SK-N-MC (cell line): Measurements from ENCODE around the gene BYSL.
"Not testable (repeated sequence)": the region's sequence is repeated elsewhere in the genome, so short reads cannot be mapped to it uniquely, and the experiment has no call there.

Source experiments
- DNase-seq: peaks from one replicate; pipeline ENCODE4 v3.0.0-alpha.2; 2011; ENCODE audit warnings: low read depth, low spot score
- H3K27ac ChIP-seq: fragments of 200-600 bp; sonication (generic); 2 replicates; pipeline ENCODE4 v1.5.1; 2016; ENCODE audit warnings: mixed run types
- H3K36me3 ChIP-seq: fragments of 200-600 bp; sonication (generic); 2 replicates; pipeline ENCODE4 v1.6.1; 2017; ENCODE audit warnings: antibody characterized with exemption, low read length, mixed read lengths; ENCODE audit not compliant: insufficient read depth
- H3K4me3 ChIP-seq: fragments of 200-600 bp; sonication (generic); 2 replicates; pipeline ENCODE4 v1.5.1; 2016
- H3K9ac ChIP-seq: fragments of 200-600 bp; sonication (generic); 2 replicates; pipeline ENCODE4 v1.8.0; 2017; ENCODE audit warnings: mixed run types, mixed read lengths; ENCODE audit not compliant: insufficient read length
- H3K9me3 ChIP-seq: fragments of 200-600 bp; sonication (generic); 2 replicates; pipeline ENCODE4 v1.6.1; 2017; ENCODE audit warnings: low read depth, mild to moderate bottlenecking, antibody characterized with exemption, low read length, moderate library complexity, mixed read lengths
- EZH2 ChIP-seq: fragments of 200-600 bp; sonication (generic); IDR thresholded peaks from one replicate; pipeline ENCODE4 v1.6.1; 2017; ENCODE audit warnings: antibody characterized with exemption
- FOXP2 ChIP-seq: optimal IDR thresholded peaks from 2 replicates; pipeline ENCODE3; 2011; ENCODE audit warnings: mild to moderate bottlenecking, moderate library complexity; ENCODE audit not compliant: insufficient read depth; ENCODE audit errors: extremely low read length, control extremely low read depth
- POLR2AphosphoS5 ChIP-seq: IDR thresholded peaks from 2 replicates; pipeline ENCODE4 v1.6.1; 2012; ENCODE audit warnings: mild to moderate bottlenecking, low read depth, low read length, borderline replicate concordance

The BYSL gene

DNA sequence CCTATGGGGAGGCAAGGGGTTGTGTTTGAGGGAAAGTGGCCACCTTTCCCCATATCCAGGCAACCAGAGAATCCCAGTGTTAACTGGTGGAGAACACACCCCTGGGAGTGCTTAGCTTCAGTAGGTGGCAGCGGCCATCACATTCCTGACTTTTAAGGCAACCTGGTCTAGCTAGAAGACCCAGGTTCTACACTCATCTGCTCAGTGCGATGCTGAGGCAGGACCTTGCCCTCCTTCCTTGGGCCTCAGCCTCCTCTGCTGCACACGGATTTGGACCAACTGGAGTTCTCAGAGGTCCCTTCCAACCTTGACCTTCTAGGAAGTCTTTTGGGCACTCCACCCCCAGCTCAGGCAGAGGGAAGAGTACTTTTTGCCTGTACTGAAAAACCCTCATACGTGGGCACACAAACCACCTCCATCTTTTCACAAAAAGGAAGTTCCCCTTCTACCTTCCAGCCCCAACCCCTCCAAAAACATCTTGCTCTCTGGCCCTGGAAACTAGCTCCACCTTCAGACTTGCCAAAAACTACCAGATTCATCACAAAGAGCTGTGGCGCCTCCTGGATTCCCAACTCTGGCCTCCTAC, 17.4 kb downstream of the BYSL start:
- peak overlapping the region; percentile 71 for H3K27ac ChIP-seq
- no peaks in the 10 kb centered on the region for H3K9me3 ChIP-seq
- peak overlapping the region; percentile 95 for H3K4me3 ChIP-seq
- peaks cover 28% of the 10 kb centered on the region for H3K36me3 ChIP-seq
- no peak overlapping the region for H3K9ac ChIP-seq
- TF ChIP-seq POLR2AphosphoS5 = no peak; the same call in 1 of the 2 replicates
- TF ChIP-seq EZH2 = no peak
- no peak for TF ChIP-seq FOXP2
- DNase-seq = no peak

DNA sequence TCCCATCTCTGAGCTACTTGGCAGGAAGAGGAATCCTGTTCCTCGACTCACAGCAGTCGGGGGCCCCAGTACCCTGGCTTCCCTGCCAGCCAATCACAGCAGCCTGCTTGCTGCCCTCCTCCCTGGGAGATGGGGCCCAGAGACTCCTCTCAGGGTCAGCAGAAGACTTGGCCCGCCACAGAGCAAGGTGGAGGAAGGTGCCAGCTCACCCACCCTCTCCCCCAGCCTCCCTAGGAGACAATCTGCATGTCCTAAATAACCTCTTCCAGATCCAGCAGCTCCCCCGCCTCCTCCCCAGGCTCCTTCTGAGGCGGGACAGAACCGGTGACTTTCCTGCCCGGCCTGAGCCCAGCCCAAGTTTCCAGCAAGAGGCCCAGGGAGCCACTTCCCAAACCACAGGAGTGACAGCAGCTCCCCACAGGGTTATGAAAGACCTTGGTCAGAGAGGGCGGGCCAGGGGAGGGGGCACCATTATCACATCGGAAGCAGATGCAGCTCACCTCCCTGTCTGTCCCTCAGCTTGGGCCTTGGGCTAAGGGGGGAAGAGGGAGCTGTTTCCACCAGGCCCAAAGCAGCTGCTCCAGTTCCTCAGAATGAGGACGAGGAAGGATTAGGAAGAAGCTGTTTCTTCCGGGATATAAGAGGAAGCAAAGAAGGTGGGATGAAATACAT, 18.0 kb downstream of the BYSL start:
- no peak overlapping the region for H3K9ac ChIP-seq

DNA sequence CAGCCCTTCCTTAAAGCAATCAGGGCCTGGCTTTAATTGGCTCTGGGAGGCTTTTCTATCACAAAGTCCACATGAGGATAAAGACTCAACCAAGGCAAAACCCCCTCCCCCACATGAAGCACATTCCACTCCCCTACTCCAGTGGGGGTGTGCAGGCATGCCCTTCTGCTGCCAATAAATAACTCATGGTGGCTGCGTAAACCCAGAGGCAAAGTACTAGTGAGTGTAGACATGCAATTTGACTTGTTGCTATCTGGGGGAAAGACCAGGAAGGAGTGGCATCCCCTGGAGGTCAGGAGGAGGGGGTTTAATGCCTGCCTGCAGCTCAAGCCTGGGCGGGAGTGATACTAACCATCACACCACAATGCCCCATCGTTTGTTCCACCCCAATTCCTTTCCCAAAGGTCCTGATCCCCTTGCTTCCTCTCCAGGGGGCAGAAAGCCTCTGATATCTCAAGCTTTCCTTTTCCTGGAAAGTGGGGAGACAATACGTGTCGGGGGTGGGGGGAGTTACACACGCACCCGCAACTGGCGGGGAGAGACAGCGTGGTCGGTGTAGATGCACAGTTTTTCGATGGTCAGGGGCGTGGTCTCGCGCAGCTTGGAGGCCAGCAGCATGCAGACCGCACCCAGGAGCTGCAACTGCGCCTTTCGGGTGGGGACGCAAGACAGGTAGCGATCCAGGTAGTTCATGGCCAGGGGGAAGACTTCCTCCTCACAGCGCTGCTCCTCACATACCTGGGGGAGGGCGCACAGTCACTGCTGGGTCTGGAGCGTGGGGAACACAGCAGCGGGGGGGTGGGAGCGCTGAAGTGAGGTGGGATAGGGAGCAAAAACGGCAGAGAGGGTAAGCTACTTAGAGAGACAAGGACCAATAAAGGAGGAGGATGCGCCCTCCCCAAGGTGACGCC, 18.8 kb downstream of the BYSL start:
- Histone ChIP-seq H3K9me3 (no peaks in the 10 kb centered on the region), H3K9ac (no peak overlapping the region), H3K27ac (peak overlapping the region; percentile 71), H3K36me3 (peaks cover 14% of the 10 kb centered on the region), H3K4me3 (peak overlapping the region; percentile 95)
- DNase-seq = no peak
- TF ChIP-seq EZH2 (no peak), FOXP2 (no peak), POLR2AphosphoS5 (no peak)

More for the DNA sequence above, 18.0 kb downstream of the BYSL start:
- TF ChIP-seq EZH2 (no peak), POLR2AphosphoS5 (peak; percentile 32; the same call in 1 of the 2 replicates), FOXP2 (no peak)
- no peak for DNase-seq
- H3K36me3 ChIP-seq = peaks cover 22% of the 10 kb centered on the region
- no peaks in the 10 kb centered on the region for H3K9me3 ChIP-seq
- H3K4me3 ChIP-seq = peak overlapping the region; percentile 95
- peak overlapping the region; percentile 71 for H3K27ac ChIP-seq

DNA sequence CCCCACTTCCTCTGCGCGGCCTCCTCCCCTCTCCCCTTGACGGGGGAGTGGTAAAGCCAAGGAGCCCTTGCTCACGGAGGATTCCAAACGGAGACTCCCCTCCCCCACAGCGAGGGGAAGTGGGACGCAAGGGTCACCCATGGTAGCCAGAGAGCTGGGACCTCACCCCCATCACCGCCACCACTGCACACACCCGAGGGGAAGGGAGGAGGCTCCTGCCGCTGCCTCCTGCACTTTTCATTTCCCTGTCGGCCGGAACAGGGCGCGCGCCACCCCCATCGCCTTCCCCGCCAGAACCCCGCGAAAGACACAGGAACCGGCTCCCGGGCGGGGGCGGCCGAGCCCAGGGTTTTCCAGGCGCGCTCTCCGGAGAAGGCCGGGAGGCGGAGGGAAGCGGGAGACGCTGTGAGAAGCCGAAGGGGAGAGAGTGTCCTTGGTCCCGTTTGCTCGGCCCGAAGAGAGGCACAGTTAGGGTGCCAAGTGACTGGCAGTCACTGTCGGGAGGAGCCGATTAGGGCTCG, 19.5 kb downstream of the BYSL start:
- Histone ChIP-seq H3K4me3 (peak overlapping the region; percentile 95), H3K36me3 (peaks cover 7% of the 10 kb centered on the region; the same call in 1 of the 2 replicates), H3K9ac (peak overlapping the region; percentile 56), H3K27ac (no peak overlapping the region), H3K9me3 (no peaks in the 10 kb centered on the region)
- no peak for DNase-seq
- TF ChIP-seq EZH2 = no peak
- peak; percentile 59 for TF ChIP-seq FOXP2
- TF ChIP-seq POLR2AphosphoS5 = no peak

DNA sequence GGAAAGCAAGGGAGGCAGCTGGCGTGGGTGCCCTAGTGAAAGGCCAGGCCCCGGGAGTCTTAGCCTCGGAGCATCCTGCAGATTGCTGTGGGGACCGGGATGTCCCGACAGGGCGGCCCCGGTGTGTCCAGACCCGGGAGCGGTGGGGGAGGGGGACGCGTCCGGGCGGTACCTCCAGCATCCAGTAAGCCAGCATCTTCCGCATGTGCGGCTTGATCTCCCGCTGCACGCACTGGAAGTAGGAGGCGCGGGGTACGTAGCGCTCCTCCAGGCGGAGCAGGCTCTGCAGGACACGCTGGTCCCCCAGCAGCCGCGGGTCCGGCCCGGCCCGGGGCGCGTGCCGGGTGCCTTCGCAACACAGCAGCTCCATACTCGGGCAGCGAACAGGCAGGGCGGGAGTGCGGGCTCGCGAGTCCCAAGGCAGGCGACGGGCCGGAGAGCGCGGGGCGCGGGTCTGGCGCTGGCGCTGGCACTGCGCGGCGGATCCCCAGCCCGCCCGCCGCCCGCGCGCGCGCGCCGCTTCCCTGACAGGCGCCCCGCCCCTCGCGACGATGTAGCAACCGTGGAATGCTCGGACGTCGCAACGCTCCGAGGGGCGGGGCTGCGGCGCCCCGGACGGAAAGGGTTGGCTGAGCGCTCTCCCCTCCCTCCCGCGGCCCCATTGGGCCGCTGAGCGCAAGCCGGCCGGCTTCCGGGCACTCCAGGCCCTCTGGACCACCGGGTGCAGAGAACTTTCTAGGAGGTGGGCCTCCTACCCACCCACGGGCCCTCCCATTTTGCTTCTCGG, 20.2 kb downstream of the BYSL start, which contains the start of gene CCND3:
TSS of gene CCND3 (minus strand) at position 529 of the 787 bp plus-strand sequence. CDS start at position 370, 159 bp downstream.
- H3K27ac ChIP-seq = no peak within 1 kb of the TSS
- H3K4me3 ChIP-seq = peak within 1 kb of the TSS; percentile 95
- H3K36me3 ChIP-seq = peaks cover 3% of the 10 kb centered on the region; the same call in 1 of the 2 replicates
- TF ChIP-seq POLR2AphosphoS5 = peak; percentile 55; the same call in 1 of the 2 replicates
- no peak for TF ChIP-seq FOXP2
- no peaks in the 10 kb centered on the region for H3K9me3 ChIP-seq
- peak within 1 kb of the TSS; percentile 56 for H3K9ac ChIP-seq
- no peak for DNase-seq

DNA sequence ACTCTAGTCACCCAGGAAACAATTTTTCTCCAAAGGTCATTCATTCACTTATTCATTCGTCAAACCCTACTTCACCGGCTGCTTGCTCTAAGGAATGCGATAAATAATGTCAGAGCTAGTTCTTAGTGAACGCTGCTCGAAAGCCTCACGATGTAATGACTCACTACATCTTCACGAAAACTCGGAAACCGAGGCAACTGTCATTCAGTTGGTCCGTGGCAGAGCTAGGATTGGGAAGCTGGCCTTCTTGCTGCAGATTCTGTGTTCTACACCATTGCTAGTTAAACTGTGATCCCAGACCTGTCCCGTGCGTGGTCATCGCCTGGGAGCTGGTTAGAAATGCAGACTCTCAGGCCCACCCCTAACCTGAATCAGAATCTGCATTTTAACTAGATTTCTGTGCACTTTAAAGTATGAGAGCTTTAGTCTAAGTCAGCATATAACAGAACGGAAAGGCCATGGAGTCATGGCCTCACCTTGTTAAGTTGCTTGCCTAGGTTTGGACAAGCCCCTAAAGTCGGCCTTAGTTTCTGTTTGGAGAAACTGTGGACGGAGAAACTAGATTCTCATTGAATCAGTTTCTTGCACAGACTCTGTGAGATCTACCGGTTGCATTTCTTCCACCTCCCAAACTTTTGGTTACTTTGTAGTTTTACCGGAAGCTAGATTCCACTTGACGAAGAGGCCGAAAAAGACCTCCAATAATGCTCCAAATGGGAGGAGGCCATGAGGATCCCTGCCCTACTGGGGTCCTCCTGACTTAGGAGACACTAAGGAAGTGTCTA, 21.0 kb downstream of the BYSL start:
- no peak overlapping the region for H3K27ac ChIP-seq
- no peaks in the 10 kb centered on the region for H3K9me3 ChIP-seq
- H3K36me3 ChIP-seq = no peaks in the 10 kb centered on the region; the same call in 1 of the 2 replicates
- no peak for TF ChIP-seq FOXP2
- TF ChIP-seq POLR2AphosphoS5 = no peak
- no peak for TF ChIP-seq EZH2
- H3K4me3 ChIP-seq = peak overlapping the region; percentile 95
- peak overlapping the region; percentile 39 for H3K9ac ChIP-seq
- DNase-seq = no peak

DNA sequence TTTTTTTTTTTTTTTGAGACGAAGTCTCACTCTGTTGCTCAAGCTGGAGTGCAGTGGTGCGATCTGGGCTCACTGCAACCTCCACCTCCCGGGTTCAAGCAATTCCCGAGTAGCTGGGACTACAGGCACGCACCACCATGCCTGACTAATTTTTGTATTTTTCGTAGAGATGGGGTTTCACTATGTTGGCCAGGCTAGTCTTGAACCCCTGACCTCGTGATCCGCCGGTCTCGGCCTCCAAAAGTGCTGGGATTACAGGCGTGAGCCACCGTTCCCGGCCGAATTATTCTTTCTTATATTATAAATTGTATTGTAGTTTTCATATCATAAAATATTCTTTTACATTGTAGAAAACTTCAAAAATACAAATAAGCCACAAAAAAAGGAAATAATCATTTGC, 21.6 kb downstream of the BYSL start:
- not testable (repeated sequence) for H3K9ac ChIP-seq, H3K36me3 ChIP-seq, DNase-seq, H3K27ac ChIP-seq, H3K9me3 ChIP-seq, H3K4me3 ChIP-seq
